Measurements from ENCODE around the gene EIF2B2. TPM values are rescaled to one million over a fixed set of nuclear protein-coding genes. Genes with fewer than 3 reads are reported as not detected.

EIF2B2 gene
- total and polyA plus RNA-seq, 10 of the 15 experiments (the other 5 are each of a cell fraction or from before 2014, with no cell fraction given): 17.4 to 168 (median 65.5) TPM

- Histone ChIP-seq H3K27me3 (replicated peaks in 1 of 2; ENCODE audit: control insufficient read depth in 2 of 2, insufficient read depth in 2 of 2, low read length in 1 of 2) (no peaks in the 10 kb centered on the region), H4K20me1 (ENCODE audit: control insufficient read depth, insufficient read depth) (no peaks in the 10 kb centered on the region), H2AFZ (ENCODE audit: control insufficient read depth, low read depth, low read length) (no peak overlapping the region), H3K4me3 (no peak overlapping the region), H3K79me2 (ENCODE audit: control insufficient read depth, insufficient read depth, low read length) (no peaks in the 10 kb centered on the region), H3K27ac (ENCODE audit: control insufficient read depth, insufficient read depth) (no peak overlapping the region), H3K9ac (ENCODE audit: control insufficient read depth, insufficient read depth, low read length) (no peak overlapping the region), H3K9me3 (replicated peaks; ENCODE audit: control insufficient read depth, insufficient read depth, low read length) (no peaks in the 10 kb centered on the region), H3K4me1 (ENCODE audit: control insufficient read depth, insufficient read depth, low read length) (peaks cover 5% of the 10 kb centered on the region; the same call in 1 of the 2 replicates), H3K36me3 (ENCODE audit: control insufficient read depth in 2 of 2, insufficient read depth in 2 of 2, low read length in 1 of 2) (no peaks in the 10 kb centered on the region), H3K4me2 (ENCODE audit: control insufficient read depth, insufficient read depth) (no peak overlapping the region)
- 65% methylated on average over 10 of the region's 10 CpGs for WGBS (ENCODE audit: insufficient coverage, insufficient replicate concordance, low lambda C conversion rate, missing lambda C conversion rate)
- intact Hi-C loops (cut with micrococcal nuclease; ENCODE audit: unreplicated experiment) (no loop called here), in situ Hi-C loops (cut with MboI) (no loop called here)
- ATAC-seq: no peak
- no peak for TF ChIP-seq JUND (IDR thresholded peaks at IDR 0.05; ENCODE audit: low read depth, low read length)
- TF ChIP-seq PRDM15 (CRISPR knock-in tag; IDR thresholded peaks at IDR 0.05): no peak
- TF ChIP-seq NFYA (IDR thresholded peaks at IDR 0.05; ENCODE audit: borderline replicate concordance, low read depth, low read length): no peak
- ChIA-PET POLR2A (no interaction called here), CTCF (no interaction called here), SMC1A (ENCODE audit: uncharacterized antibody, unreplicated experiment) (no interaction called here), RAD21 (ENCODE audit: unreplicated experiment) (no interaction called here)
- no peak for DNase-seq (ENCODE audit: low read depth, low spot score)
- no TSS peak for BruUV-seq (replicated peaks)
- FAIRE-seq: no peak
Observed at GRCh38 chr14:74985028-74985310, 17.8 kb upstream of the EIF2B2 start.

DNA sequence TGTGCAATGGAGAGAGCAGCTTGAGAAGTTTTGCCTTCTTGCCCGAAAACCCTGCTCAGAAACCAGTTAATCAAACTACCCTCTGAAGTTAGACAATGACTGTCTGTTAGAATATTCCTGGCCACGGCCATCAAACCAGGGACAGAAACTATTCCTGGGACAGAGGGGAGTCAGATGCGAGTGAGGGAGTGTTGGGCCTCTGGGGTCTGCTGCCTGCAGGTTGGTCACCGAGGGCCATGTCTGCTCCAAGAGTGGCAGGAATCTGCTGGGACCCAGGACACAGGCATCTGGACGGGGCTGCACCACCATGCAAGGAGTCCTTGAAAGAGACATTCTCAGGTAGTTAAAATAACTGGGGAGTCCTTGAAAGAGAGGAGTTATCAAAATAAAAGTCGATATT lies 16.9 kb upstream of the EIF2B2 start:
- POLR2A ChIA-PET: no interaction called here
- Histone ChIP-seq H3K9me3 (replicated peaks; ENCODE audit: control insufficient read depth, insufficient read depth, low read length) (no peaks in the 10 kb centered on the region), H3K4me3 (no peak overlapping the region), H3K27me3 (replicated peaks in 1 of 2; ENCODE audit: control insufficient read depth in 2 of 2, insufficient read depth in 2 of 2, low read length in 1 of 2) (no peaks in the 10 kb centered on the region), H3K79me2 (ENCODE audit: control insufficient read depth, insufficient read depth, low read length) (no peaks in the 10 kb centered on the region), H4K20me1 (ENCODE audit: control insufficient read depth, insufficient read depth) (no peaks in the 10 kb centered on the region), H3K9ac (ENCODE audit: control insufficient read depth, insufficient read depth, low read length) (no peak overlapping the region), H2AFZ (ENCODE audit: control insufficient read depth, low read depth, low read length) (no peak overlapping the region), H3K4me2 (ENCODE audit: control insufficient read depth, insufficient read depth) (no peak overlapping the region), H3K4me1 (ENCODE audit: control insufficient read depth, insufficient read depth, low read length) (peaks cover 5% of the 10 kb centered on the region; the same call in 1 of the 2 replicates), H3K36me3 (ENCODE audit: control insufficient read depth in 2 of 2, insufficient read depth in 2 of 2, low read length in 1 of 2) (no peaks in the 10 kb centered on the region), H3K27ac (ENCODE audit: control insufficient read depth, insufficient read depth) (no peak overlapping the region)
- ATAC-seq (no peak), DNase-seq (ENCODE audit: low read depth, low spot score) (no peak), FAIRE-seq (no peak)
- no TSS peak for BruUV-seq (replicated peaks)
- SMC1A ChIA-PET (ENCODE audit: uncharacterized antibody, unreplicated experiment): no interaction called here
- CTCF ChIA-PET: no interaction called here
- intact Hi-C loops (cut with micrococcal nuclease; ENCODE audit: unreplicated experiment) (no loop called here), in situ Hi-C loops (cut with MboI) (no loop called here)
- 53% methylated on average over 6 of the region's 6 CpGs for WGBS (ENCODE audit: insufficient coverage, insufficient replicate concordance, low lambda C conversion rate, missing lambda C conversion rate)
- TF ChIP-seq EED (IDR thresholded peaks at IDR 0.05; ENCODE audit: low read depth) (no peak), CHD1 (IDR thresholded peaks at IDR 0.05; ENCODE audit: low read depth, low read length) (no peak), SMAD5 (IDR thresholded peaks at IDR 0.05; ENCODE audit: low read depth) (no peak), BMI1 (IDR thresholded peaks at IDR 0.05; ENCODE audit: borderline replicate concordance) (no peak), BHLHE40 (IDR thresholded peaks at IDR 0.05; ENCODE audit: borderline replicate concordance in 1 of 2, low read depth in 2 of 2, low read length in 1 of 2) (no peak), CHD4 (IDR thresholded peaks at IDR 0.05) (no peak)
- RAD21 ChIA-PET (ENCODE audit: unreplicated experiment): no interaction called here

Data from GM12878 (cell line).